Measurements from ENCODE around the gene TTLL3.

The TTLL3 gene

GRCh38 chr3:9765865-9766264, 44.2 kb upstream of the TTLL3 start:
- DNase-seq = no peak
- intact Hi-C loops (cut with DNase I; ENCODE audit: low total_unique reads) = no loop called here
- peaks cover 0 to 35% (median 23%) of the 10 kb centered on the region in 4 donors for H3K4me1 ChIP-seq

GRCh38 chr3:9767418-9767817, 42.6 kb upstream of the TTLL3 start:
- DNase-seq = peak in 1 of 2 donors; percentile 59
- Histone ChIP-seq H3K36me3 (peaks cover 0 to 29% (median 19%) of the 10 kb centered on the region in 3 donors), H3K9me3 (no peaks in the 10 kb centered on the region), H3K27ac (peak overlapping the region; percentile 87 to 93), H3K4me1 (peaks cover 0 to 38% (median 25%) of the 10 kb centered on the region in 4 donors), H3K27me3 (no peaks in the 10 kb centered on the region), H3K4me3 (no peak overlapping the region)
- no peak for TF ChIP-seq CTCF (IDR thresholded peaks at IDR 0.05)
- intact Hi-C loops (cut with DNase I; ENCODE audit: low total_unique reads) = no loop called here

More at GRCh38 chr3:9765865-9766264, 44.2 kb upstream of the TTLL3 start:
- H3K9me3 ChIP-seq = no peaks in the 10 kb centered on the region
- H3K27me3 ChIP-seq = no peaks in the 10 kb centered on the region
- peaks cover 10 to 45% (median 35%) of the 10 kb centered on the region in 3 donors for H3K36me3 ChIP-seq
- no peak overlapping the region for H3K4me3 ChIP-seq
- H3K27ac ChIP-seq = no peak overlapping the region
- TF ChIP-seq CTCF (IDR thresholded peaks at IDR 0.05) = no peak

- Histone ChIP-seq H3K4me1 (peaks cover 0 to 38% (median 25%) of the 10 kb centered on the region in 4 donors), H3K9me3 (no peaks in the 10 kb centered on the region), H3K4me3 (peak overlapping the region; percentile 68 to 76), H3K27me3 (no peaks in the 10 kb centered on the region), H3K27ac (peak overlapping the region; percentile 87 to 93), H3K36me3 (peaks cover 0 to 22% (median 13%) of the 10 kb centered on the region in 3 donors)
- no peak for DNase-seq
- intact Hi-C loops (cut with DNase I; ENCODE audit: low total_unique reads) = no loop called here
- no peak for TF ChIP-seq CTCF (IDR thresholded peaks at IDR 0.05)
Observed at GRCh38 chr3:9768141-9768775, 41.8 kb upstream of the TTLL3 start.

- no peaks in the 10 kb centered on the region for H3K9me3 ChIP-seq
- H3K36me3 ChIP-seq = peaks cover 0 to 17% (median 13%) of the 10 kb centered on the region in 3 donors
- H3K4me1 ChIP-seq = peaks cover 0 to 38% (median 25%) of the 10 kb centered on the region in 4 donors
- H3K4me3 ChIP-seq = peak overlapping the region; percentile 68 to 76
- peak overlapping the region; percentile 87 to 93 for H3K27ac ChIP-seq
- H3K27me3 ChIP-seq = no peaks in the 10 kb centered on the region
- intact Hi-C loops (cut with DNase I; ENCODE audit: low total_unique reads) = no loop called here
- no peak for DNase-seq
- no peak for TF ChIP-seq CTCF (IDR thresholded peaks at IDR 0.05)
Observed at GRCh38 chr3:9769012-9769411, 41.0 kb upstream of the TTLL3 start.

GRCh38 chr3:9769426-9770275, 40.4 kb upstream of the TTLL3 start, which contains the start of gene CAMK1:
Gene CAMK1 (minus strand): TSS chr3:9769947. CDS start chr3:9767749, 2,198 bp downstream.
- TF ChIP-seq CTCF (IDR thresholded peaks at IDR 0.05) = no peak
- Histone ChIP-seq H3K4me1 (peaks cover 0 to 38% (median 25%) of the 10 kb centered on the region in 4 donors), H3K27ac (peak within 1 kb of the TSS; percentile 87 to 93), H3K36me3 (peaks cover 0 to 15% (median 12%) of the 10 kb centered on the region in 3 donors), H3K9me3 (no peaks in the 10 kb centered on the region), H3K27me3 (no peaks in the 10 kb centered on the region), H3K4me3 (peak within 1 kb of the TSS; percentile 68 to 76)
- peak; percentile 85 to 92 for DNase-seq
- intact Hi-C loops (cut with DNase I; ENCODE audit: low total_unique reads) = loop anchor here (2.0 kb wide), 1 partner anchor 23 kb away; the partner anchor contains the start of genes ARPC4 and TADA3
